NB4 (cell line): ENCODE results near the gene RAB11FIP3.
A peak's percentile ranks its signal among the peaks of the same experiment; 100 is the strongest.

Source experiments
- DNase-seq: peaks from one replicate; pipeline ENCODE4 v3.0.0; 2010; ENCODE audit warnings: low read depth
- H3K4me3 ChIP-seq: one replicate; pipeline ENCODE4 v1.5.1; 2011; ENCODE audit warnings: mild to moderate bottlenecking, low read depth, low read length, moderate library complexity
- CTCF ChIP-seq: IDR thresholded peaks from one replicate; pipeline ENCODE4 v1.5.1; 2012; ENCODE audit warnings: low read depth, low read length
- MAX ChIP-seq: IDR thresholded peaks from 2 replicates; pipeline ENCODE4 v1.6.1; 2011; ENCODE audit warnings: low read depth, low read length
- MYC ChIP-seq: IDR thresholded peaks from 2 replicates; pipeline ENCODE4 v1.6.1; 2011; ENCODE audit warnings: low read depth, low read length
- POLR2A ChIP-seq: IDR thresholded peaks from 2 replicates; pipeline ENCODE4 v1.6.1; 2011; ENCODE audit warnings: mild to moderate bottlenecking; ENCODE audit not compliant: insufficient read length; ENCODE audit errors: extremely low read depth

RAB11FIP3 gene

GRCh38 chr16:566475-567372 lies 141.3 kb downstream of the RAB11FIP3 start, which contains the start of gene NHLRC4:
Gene NHLRC4 (plus strand): TSS chr16:567005. CDS start chr16:568048, 1,043 bp downstream.
- peak; percentile 87 for DNase-seq
- TF ChIP-seq MYC (peak; percentile 10; the same call in 1 of the 2 replicates), POLR2A (peak; percentile 36), CTCF (no peak)
- H3K4me3 ChIP-seq, result no peak within 1 kb of the TSS

GRCh38 chr16:567373-568256 lies 142.2 kb downstream of the RAB11FIP3 start:
- TF ChIP-seq CTCF, result no peak
- H3K4me3 ChIP-seq, result no peak overlapping the region
- no peak for DNase-seq

GRCh38 chr16:568401-569258 lies 143.2 kb downstream of the RAB11FIP3 start:
- TF ChIP-seq MYC, result no peak
- TF ChIP-seq POLR2A, result no peak
- no peak for TF ChIP-seq CTCF
- TF ChIP-seq MAX, result no peak
- H3K4me3 ChIP-seq, result no peak overlapping the region
- DNase-seq, result no peak

- peak; percentile 63 for DNase-seq
- TF ChIP-seq MAX (no peak), POLR2A (no peak), CTCF (no peak), MYC (no peak)
- H3K4me3 ChIP-seq, result peak within 1 kb of the TSS; percentile 83
Measured at GRCh38 chr16:569445-570254, 144.2 kb downstream of the RAB11FIP3 start, which contains the start of gene PIGQ. Gene PIGQ (plus strand): TSS chr16:569968. CDS start chr16:574075, 4,107 bp downstream.
